GM08714 (cell line): Measurements from ENCODE around the gene PTCSC3.

ENCODE experiments used
- H3K4me3 ChIP-seq: fragments of 200-500 bp; sonication (Bioruptor generic); 2 replicates; pipeline ENCODE4 v1.5.1; 2014; ENCODE audit warnings: mild to moderate bottlenecking, low read length, inconsistent platforms
- ZNF274 ChIP-seq: IDR thresholded peaks from 2 replicates; pipeline ENCODE4 v1.6.1; 2012; ENCODE audit warnings: mild to moderate bottlenecking, low read depth, low read length

The PTCSC3 gene

GRCh38 chr14:36204461-36205073, 28.0 kb upstream of the PTCSC3 start:
- no peak overlapping the region for H3K4me3 ChIP-seq
- no peak for TF ChIP-seq ZNF274

- H3K4me3 ChIP-seq: no peak overlapping the region
- no peak for TF ChIP-seq ZNF274
These were observed 21.9 kb upstream of the PTCSC3 start for GRCh38 chr14:36198378-36198777.

GRCh38 chr14:36194663-36195062, 18.1 kb upstream of the PTCSC3 start:
- TF ChIP-seq ZNF274: no peak
- no peak overlapping the region for H3K4me3 ChIP-seq

GRCh38 chr14:36192530-36192929, 16.0 kb upstream of the PTCSC3 start:
- no peak overlapping the region for H3K4me3 ChIP-seq
- TF ChIP-seq ZNF274: no peak

GRCh38 chr14:36183402-36183801, 6.9 kb upstream of the PTCSC3 start:
- no peak for TF ChIP-seq ZNF274

GRCh38 chr14:36181417-36181816, 4.9 kb upstream of the PTCSC3 start:
- no peak for TF ChIP-seq ZNF274
- H3K4me3 ChIP-seq: no peak overlapping the region

More at GRCh38 chr14:36183402-36183801, 6.9 kb upstream of the PTCSC3 start:
- H3K4me3 ChIP-seq: no peak overlapping the region

- no peak overlapping the region for H3K4me3 ChIP-seq
- no peak for TF ChIP-seq ZNF274
These were observed 967 bp upstream of the PTCSC3 start for GRCh38 chr14:36177489-36177888.

GRCh38 chr14:36174767-36175424, 1.6 kb downstream of the PTCSC3 start:
- no peak for TF ChIP-seq ZNF274
- no peak overlapping the region for H3K4me3 ChIP-seq

- no peak for TF ChIP-seq ZNF274
- no peak overlapping the region for H3K4me3 ChIP-seq
These were observed 3.4 kb downstream of the PTCSC3 start for GRCh38 chr14:36173161-36173560.

- no peak for TF ChIP-seq ZNF274
- no peak overlapping the region for H3K4me3 ChIP-seq
These were observed 4.9 kb downstream of the PTCSC3 start for GRCh38 chr14:36171607-36172006.

- TF ChIP-seq ZNF274: no peak
These were observed 9.1 kb downstream of the PTCSC3 start for GRCh38 chr14:36167431-36167830.

GRCh38 chr14:36163451-36163850, 13.1 kb downstream of the PTCSC3 start:
- no peak overlapping the region for H3K4me3 ChIP-seq
- no peak for TF ChIP-seq ZNF274

More at GRCh38 chr14:36167431-36167830, 9.1 kb downstream of the PTCSC3 start:
- no peak overlapping the region for H3K4me3 ChIP-seq

GRCh38 chr14:36162267-36162666, 14.3 kb downstream of the PTCSC3 start:
- no peak for TF ChIP-seq ZNF274
- no peak overlapping the region for H3K4me3 ChIP-seq

- no peak for TF ChIP-seq ZNF274
- H3K4me3 ChIP-seq: no peak overlapping the region
These were observed 14.7 kb downstream of the PTCSC3 start for GRCh38 chr14:36161776-36162175.

GRCh38 chr14:36151335-36151734, 25.2 kb downstream of the PTCSC3 start:
- H3K4me3 ChIP-seq: no peak overlapping the region
- no peak for TF ChIP-seq ZNF274
